NCI-H524 treated with DMSO at 0.1 percent for 48 hours (cell line): Measurements from ENCODE around the gene PROS1.
"Not testable (repeated sequence)": the region's sequence is repeated elsewhere in the genome, so short reads cannot be mapped to it uniquely, and the experiment has no call there.

Source experiments
- DNase-seq: peaks from one replicate; lab custom pipeline; 2025; lab: John Stamatoyannopoulos, UW

The PROS1 gene

DNA sequence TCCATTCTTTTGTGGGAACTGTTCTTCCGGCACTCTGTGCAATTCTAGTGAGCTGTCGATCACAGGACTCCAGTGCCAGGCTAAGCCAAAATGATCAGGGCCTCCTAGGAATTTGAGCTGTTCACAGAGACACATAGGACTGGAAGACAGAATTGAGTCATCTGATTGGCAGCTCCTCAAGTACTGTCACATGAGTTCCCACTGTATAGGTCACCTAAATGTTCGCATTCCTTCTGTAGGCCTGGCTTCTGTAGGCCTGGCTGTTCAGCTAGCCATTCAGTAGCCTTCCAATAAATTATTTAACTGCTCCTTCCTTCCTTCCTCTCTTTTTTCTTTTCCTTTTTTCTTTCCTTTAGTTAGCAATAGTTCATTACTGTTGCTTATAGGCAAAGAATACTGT, 4.3 kb downstream of the PROS1 start:
- DNase-seq: no peak

DNA sequence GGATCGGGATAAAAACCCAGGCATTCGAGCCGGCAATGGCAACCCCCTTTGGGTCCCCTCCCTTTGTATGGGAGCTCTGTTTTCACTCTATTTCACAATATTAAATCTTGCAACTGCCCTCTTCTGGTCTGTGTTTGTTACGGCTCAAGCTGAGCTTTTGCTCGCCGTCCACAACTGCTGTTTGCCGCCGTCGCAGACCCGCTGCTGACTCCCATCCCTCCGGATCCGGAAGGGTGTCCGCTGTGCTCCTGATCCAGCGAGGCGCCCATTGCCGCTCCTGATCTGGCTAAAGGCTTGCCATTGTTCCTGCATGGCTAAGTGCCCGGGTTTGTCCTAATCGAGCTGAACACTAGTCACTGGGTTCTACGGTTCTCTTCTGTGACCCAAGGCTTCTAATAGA, 8.6 kb downstream of the PROS1 start:
- not testable (repeated sequence) for DNase-seq

DNA sequence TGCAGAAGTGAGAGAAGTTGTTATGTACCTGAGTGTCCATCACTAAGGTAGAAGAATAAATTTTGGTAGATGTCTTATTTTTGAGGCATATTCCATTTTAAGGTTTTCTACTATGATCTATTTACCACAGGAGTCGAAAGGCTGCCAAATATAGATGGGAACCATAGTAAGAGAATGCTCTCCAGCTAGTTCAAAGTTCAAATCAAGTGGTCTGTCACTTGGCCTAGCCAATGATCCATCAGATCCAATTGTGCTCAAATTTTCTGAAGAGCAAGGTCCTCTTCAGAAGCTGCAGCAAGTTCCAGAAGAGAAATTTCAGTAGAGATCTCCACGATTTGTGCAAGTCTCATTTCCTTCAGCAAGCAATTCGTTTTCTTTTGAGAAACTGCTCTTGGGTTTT, 10.9 kb downstream of the PROS1 start:
- no peak for DNase-seq

DNA sequence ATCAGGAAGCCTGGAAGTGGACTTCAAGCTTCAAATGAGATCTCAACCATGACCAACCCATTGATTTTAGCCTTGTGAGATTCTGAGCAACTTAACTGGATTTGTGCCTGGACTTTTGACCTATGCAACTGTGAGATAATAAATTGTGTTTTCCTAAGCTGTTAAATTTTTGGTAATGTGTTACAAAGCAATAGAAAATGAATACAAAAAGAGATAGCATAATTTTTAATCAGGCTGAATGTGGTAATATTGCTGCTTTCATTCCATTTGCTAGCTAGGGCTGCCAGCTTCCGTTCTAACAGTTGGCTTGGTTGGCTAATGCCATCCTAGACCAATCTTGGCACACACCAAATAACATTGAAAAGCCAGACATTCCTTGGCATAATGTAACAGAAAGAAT, 12.2 kb downstream of the PROS1 start:
- DNase-seq: no peak

DNA sequence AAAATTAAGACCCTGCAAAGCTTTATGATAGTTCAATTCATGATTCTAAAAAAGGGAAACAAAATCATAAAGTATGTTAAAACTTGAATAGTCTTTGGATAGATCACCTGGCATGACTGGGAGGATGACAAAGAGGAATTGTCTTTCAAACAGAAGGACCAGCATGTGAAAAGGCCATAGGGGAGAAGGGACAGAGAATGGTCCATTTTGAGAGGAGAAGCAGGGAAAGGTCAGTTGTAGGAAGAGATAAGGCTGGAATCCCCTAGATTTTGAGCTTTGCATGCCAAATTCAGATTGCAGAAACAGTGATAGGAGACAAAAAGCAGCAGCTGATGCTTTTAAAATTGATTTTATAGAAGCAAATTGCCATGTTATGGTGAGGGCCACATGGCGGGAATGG, 12.7 kb downstream of the PROS1 start:
- DNase-seq: no peak

DNA sequence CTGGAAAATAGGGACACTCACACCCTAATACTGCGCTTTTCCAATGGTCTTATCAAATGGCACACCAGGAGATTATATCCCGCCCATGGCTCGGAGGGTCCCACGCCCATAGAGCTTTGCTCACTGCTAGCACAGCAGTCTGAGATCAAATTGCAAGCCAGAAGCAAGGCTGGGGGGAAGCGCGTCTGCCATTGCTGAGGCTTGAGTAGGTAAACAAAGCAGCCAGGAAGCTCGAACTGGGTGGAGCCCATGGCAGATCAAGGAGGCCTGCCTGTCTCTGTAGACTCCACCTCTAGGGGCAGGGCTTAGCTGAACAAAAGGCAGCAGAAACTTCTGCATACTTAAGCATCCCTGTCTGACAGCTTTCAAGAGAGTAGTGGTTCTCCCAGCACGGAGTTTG, 23.7 kb downstream of the PROS1 start:
- not testable (repeated sequence) for DNase-seq

DNA sequence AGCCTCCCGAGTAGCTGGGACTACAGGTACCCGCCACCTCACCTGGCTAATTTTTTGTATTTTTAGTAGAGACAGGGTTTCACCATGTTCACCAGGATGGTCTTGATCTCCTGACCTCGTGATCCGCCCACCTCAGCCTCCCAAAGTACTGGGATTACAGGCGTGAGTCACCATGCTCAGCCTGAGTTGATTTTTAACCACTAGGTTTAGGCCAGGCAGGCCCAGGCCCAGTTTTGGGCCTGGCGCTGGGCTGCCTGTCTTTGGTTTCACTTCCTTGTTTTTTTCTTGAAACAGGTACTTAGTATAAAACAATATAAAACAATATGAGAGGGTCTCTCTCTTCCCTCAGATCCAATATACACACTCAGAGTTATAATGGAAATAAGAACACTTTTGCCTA, 36.2 kb downstream of the PROS1 start:
- not testable (repeated sequence) for DNase-seq

DNA sequence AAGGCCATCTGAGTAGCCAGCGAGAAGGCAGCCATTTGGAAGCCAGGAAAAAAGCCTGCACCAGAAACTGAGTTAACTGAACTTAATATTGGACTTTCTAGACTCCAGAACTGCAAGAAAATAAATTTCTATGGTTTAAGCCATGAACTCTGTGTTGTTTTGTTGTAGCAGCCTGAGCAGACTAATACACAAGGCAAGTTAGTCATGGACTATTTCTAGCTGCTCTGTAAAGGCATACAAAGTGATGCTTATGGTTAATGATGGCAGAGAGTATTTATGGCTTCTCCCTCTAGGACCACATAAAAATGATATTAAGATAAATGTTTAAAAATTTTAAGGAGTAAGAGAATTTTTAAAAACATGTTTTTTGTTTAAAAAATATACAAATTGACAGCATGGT, 37.1 kb downstream of the PROS1 start:
- DNase-seq: no peak

DNA sequence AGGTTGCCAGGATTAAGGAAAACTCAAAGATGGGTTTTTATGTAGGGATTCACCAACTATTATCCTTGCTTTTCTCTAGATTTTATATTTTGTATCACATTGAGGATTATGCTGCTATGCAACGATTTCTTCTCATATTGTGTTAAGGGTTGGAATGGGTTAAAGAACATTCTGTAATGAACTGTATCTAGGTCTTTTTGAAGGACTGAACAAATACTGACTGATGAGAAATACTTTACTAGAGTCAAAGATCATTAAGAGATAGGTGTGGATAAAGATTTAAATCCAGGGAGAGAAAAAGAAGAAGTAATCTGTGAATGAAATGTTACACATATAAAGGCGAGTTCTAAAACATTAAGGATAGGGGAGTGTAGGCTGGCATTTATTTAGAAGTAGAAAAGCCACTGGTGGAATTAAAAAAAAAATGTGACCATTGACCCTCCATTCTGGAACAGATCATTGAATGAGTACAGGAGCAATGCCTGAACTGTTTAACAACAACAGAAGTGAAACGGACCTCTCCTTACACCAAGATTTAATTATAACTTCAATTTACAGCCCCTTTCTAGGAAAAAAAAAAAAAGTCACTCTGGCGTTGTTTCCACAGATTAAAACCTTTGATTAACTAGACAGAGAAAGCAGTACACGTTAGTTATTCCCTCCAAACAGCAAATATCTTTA, 39.2 kb downstream of the PROS1 start:
- no peak for DNase-seq

DNA sequence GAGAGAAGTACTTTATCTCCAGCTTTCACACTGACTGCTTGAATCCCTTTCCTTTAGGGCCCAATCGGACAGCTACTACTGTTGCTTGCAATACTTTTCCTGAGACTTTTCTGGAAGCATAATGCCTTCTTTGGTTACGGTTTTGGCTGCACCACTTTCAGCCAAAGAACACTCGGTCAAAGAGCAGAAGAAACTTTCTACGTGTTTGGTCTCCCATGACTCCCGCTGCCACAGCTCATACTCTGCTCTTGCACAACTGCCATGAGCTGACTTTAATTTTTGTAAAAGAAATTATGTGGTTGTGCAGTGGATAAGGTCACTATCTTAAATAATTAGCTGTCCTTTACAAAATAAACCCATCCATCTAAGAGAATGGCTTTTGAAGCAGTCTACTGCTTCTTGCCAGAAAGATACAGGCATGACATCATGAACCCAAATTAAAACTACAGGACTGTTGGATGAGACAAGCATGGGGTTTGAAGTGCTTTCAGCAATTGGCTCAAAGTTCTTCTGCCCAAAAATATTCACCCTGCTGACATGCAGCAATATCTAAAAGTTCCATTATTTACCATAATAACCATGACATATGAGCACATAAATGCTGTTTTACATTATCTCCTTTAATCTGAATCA, 42.0 kb downstream of the PROS1 start:
- DNase-seq: no peak

DNA sequence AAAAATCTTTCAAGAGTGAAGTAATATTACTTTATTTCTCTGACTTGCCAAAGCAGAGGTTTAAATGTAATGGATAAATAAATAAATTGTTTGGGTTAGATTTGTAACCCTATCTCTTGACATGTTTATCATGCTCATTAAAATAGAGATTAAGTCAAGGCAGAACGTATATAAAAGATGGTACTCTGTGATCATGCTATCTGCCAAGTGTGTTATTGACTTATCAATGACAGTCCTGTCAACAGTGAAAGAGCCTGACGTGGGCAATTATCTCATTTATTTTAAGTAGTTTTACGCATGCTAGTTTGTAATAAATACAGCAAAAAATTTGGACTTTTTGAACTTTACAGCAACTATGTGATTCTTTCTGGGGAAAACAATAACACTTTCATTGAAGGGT, 43.7 kb downstream of the PROS1 start:
- no peak for DNase-seq

DNA sequence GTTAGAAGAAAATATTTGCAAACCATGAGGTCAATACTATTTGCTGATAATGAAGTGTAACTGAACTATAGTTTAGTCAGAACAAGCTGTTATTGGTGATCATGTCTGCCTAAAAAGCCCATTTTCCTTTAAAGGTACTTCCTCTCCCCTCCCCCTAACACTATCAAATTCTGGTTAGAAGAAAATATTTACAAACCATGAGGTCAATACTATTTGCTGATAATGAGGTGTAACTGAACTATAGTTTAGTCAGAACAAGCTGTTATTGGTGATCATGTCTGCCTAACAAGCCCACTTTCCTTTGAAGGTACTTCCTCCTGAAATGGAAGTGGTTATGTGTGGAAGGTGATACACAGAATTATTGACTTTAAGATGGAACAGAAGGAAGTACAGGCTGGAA, 46.9 kb downstream of the PROS1 start:
- DNase-seq: no peak

DNA sequence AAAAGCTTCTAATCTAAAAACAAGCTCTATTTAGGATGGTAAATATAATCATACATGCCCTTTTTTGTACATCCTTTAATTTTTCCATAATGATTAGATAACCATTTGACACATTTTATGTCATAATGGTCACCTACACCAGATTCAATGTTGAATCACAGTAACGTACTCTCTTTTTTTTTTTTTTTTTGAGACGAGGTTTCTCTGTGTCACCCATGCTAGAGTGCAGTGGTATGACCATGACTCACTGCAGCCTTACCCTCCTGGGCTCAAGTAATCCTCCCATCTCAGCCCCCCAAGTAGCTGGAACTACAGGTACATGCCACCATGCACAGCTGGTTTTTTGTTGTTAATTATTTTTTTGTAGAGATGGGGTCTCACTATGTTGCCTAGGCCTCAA, 49.2 kb downstream of the PROS1 start:
- no peak for DNase-seq

DNA sequence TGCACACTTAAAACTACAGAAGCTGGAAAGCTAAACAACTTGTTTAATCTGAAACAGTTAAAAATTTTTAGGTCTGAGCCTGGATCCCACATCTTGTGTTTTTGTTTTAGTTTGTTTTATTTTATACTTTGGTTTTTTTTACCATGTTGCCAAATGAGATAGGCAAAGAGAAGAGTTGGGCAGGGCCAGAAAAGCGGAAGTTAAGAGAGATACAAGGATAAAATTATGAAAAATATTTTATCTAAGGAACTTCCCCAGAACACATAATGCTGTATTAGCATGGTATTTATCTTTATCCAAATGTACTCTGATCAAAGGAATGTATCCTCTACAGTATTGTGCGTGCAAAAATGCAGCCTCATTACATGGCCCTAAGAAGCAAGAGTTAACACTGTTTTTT, 50.7 kb downstream of the PROS1 start:
- no peak for DNase-seq

DNA sequence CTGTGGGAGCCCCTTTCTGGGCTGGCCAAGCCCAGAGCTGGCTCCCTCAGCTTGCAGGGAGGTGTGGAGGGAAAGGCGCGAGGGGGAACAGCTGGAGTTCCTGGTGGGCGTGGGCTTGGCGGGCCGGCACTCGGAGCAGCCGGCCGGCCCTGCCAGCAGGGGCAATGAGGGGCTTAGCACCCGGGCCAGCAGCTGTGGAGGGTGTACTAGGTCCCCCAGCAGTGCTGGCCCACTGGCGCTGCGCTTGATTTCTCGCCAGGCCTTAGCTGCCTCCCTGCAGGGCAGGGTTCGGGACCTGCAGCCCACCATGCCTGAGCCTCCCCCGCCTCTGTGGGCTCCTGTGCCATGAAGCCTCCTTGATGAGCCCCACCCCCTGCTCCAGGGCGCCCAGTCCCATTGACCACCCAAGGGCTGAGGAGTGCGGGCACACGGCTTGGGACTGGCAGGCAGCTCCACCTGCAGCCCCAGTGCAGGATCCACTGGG, 56.1 kb downstream of the PROS1 start:
- DNase-seq: not testable (repeated sequence)

DNA sequence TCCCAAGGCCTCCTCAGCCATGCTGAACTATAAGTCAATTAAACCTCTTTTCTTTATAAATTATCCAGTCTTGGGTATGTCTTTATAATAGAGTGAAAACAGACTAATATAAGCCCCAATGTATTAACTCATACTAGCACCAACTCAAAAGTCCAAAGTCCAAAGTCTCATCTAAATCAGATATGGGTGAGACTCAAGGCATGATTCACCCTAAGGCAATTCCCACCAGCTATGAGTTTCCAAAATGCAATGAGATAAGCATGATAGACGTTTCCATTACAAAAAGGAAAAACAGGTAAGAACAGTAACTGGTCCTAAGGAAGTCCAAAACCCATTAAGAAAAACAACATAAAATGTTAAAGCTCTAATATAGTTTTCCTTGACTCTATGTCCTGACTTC, 60.1 kb downstream of the PROS1 start:
- DNase-seq: not testable (repeated sequence)

DNA sequence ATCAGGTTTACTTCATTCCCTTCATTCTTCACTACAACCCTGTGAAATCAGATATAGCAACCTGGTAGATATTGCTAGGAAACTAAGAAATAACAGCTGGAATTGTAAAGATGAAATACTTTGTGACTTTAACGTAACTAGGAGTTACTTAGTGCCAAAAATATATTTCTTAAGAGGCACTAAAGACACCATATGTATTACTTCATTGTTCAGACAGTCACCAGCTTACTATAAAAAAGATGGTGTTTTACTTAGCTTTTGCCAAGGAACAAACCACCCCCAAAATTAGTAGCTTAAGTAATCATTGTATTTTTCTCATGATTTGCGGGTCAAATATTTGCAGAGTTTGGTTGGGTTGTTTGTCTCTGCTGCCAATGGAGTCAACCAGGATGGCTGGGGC, 62.5 kb downstream of the PROS1 start:
- DNase-seq: no peak

DNA sequence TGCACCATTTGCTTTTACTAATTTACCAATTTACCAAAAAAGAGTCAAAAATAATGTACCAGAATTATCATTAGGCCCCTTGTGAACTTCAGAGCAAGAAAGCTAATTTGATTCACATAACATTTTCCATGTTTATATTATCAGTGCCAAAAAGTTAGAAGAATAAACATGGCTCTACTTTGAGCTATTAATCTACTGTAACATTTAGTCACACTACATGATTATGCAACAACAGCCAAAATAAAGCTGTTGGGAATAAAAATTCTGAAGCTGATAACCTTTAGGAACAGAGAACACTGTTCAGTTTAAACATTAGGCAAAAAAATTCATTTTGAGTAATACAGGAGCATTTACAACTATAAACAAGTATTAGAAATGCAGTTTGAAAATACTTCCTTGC, 63.6 kb downstream of the PROS1 start:
- DNase-seq: no peak

DNA sequence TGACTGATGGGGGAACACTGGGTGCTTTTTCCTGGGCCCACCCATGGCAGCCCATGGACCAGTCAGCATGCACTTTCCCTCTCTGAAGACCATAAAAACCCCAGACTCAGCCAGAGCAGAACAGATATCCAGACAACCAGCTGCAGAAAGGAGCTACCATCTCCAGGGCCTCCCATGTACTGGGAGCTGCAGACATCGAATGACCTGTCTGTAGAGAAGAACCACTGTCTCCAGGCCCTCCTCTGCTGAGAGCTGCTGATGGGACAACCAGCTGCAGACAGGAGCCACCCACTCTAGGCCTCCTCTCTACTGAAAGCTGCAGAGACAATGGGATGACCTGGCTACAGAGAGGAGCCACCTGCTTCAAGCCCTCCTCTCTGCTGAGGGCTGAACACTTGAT, 66.6 kb downstream of the PROS1 start:
- DNase-seq: no peak

DNA sequence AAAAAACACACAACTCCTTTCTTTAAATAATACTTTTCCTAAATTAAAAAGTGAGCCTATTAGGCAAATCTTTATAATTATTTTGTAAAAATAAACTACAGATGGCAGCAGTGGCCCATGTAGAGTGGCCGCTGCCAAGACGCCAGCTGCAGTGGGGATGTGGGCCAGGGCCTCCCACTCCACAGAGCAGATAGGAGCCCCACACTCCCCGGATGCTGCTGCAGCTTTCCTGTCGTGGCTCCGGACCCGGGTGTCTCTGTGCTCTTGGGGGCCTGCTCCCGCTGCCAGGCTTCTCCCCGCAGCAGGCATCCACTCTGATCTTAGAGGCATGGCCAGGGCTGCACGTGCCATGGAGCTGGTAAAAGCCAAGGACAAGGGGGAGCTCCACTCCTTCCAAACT, 67.5 kb downstream of the PROS1 start:
- DNase-seq: no peak

DNA sequence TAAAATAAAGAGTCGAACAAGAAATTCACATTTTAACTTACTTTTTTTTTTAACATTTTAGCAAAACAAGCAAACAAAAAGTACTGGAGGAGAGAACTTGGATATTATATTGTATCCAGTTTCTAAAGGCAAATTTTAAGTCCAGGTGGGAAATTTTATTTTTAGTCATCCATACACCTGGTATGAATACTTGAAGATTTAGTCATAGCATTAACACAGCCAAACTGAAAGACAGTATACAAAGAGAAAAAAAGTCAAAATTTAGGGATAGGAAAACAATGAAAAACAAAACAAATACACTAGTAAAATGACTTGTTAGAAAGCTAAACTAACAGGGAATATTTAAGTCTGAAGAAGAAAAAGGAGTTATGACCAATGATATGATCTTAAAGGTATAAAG, 69.1 kb downstream of the PROS1 start:
- DNase-seq: no peak

DNA sequence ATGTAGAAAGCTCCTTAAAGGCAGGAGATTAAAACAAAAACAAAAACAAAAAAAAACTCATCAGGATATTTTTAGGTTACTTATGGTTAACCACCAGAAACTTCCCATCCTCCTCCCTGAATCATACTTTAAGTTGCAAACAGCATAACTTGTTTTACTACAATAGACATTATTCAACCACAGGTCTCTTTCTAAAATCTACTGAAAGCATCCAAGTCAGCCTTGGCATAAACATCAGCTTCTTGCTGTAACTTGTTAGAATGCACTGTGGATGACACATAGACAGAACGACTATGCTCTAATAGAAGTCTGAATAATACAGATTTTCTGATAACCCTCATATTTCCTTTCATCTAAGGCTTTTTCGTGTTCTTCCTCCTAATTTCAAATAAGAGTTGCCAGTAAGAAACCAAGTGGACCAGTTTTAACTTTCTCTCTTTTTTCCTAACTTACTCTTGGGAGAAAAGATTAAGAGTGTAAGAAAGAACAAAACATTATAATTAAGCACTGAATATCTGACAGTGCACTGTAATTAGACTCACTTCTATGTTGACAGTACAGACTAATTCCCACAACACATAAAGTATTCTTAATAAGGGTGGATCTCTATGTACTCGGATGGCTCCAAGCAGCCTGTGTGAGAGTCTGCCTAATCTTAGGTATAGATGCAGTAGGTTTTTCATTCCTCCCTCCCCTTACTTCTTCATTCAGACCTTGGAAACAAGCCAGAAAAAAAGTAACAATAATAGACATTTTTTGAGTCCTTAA, 95.3 kb downstream of the PROS1 start:
- DNase-seq: not testable (repeated sequence)

DNA sequence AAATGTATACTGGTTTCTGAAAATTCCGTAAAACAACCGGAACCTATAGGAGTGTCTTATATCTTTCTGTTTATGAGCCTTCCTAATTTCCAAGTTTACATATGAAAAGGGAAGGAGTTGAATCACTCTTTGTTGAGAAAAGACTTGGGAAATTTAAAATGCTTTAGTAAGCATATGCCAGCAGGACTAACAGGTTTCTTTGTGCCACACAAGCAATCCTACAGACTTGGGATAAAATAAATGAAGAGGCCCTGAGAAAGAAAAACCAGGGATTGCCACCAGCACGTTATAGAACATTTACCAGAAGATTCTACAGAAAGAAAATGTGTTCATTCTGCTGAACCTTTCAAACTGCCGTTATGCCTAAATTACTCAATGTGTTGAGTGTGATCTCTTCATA, 96.3 kb downstream of the PROS1 start:
- DNase-seq: not testable (repeated sequence)
